Measurements from ENCODE around the gene WNK4. TPM values are rescaled to one million over a fixed set of nuclear protein-coding genes. Genes with fewer than 3 reads are reported as not detected.

Gene WNK4
- total and polyA plus RNA-seq, 10 of the 15 experiments (the other 5 are each of a cell fraction or from before 2014, with no cell fraction given): 0.06 to 0.29 (median 0.13) TPM; not detected in 5

- Histone ChIP-seq H3K9me3 (replicated peaks; ENCODE audit: control insufficient read depth, insufficient read depth, low read length) (no peaks in the 10 kb centered on the region; the same call in 2 of the 3 replicates), H3K4me1 (ENCODE audit: control insufficient read depth, insufficient read depth, low read length) (no peaks in the 10 kb centered on the region), H3K36me3 (ENCODE audit: control insufficient read depth in 2 of 2, insufficient read depth in 2 of 2, low read length in 1 of 2) (no peaks in the 10 kb centered on the region; a peak in 1 of 4 replicates), H3K27me3 (replicated peaks in 1 of 2; ENCODE audit: control insufficient read depth in 2 of 2, insufficient read depth in 2 of 2, low read length in 1 of 2) (peaks cover 7 to 15% of the 10 kb centered on the region in 2 experiments), H2AFZ (ENCODE audit: control insufficient read depth, low read depth, low read length) (no peak overlapping the region), H3K79me2 (ENCODE audit: control insufficient read depth, insufficient read depth, low read length) (no peaks in the 10 kb centered on the region), H3K4me3 (no peak overlapping the region), H3K9ac (ENCODE audit: control insufficient read depth, insufficient read depth, low read length) (no peak overlapping the region), H4K20me1 (ENCODE audit: control insufficient read depth, insufficient read depth) (no peaks in the 10 kb centered on the region), H3K27ac (ENCODE audit: control insufficient read depth, insufficient read depth) (no peak overlapping the region), H3K4me2 (ENCODE audit: control insufficient read depth, insufficient read depth) (no peak overlapping the region)
- ChIA-PET POLR2A (no interaction called here), CTCF (interaction anchor here (1.3 to 1.4 kb wide), 2 partner anchors 9 to 24 kb away, joined by 3 read pairs; no protein-coding TSS in a partner anchor), RAD21 (ENCODE audit: unreplicated experiment) (no interaction called here), SMC1A (ENCODE audit: uncharacterized antibody, unreplicated experiment) (interaction anchor here (1.4 kb wide), 1 partner anchor 10 kb away, joined by 3 read pairs; no protein-coding TSS in a partner anchor)
- in situ Hi-C loops (cut with MboI): no loop called here
- WGBS (ENCODE audit: insufficient coverage, insufficient replicate concordance, low lambda C conversion rate, missing lambda C conversion rate): 76% methylated on average over 11 of the region's 11 CpGs
- FAIRE-seq (no peak), ATAC-seq (no peak), DNase-seq (ENCODE audit: low read depth, low spot score) (no peak)
- TF ChIP-seq LARP7 (IDR thresholded peaks at IDR 0.05) (no peak), CREM (IDR thresholded peaks at IDR 0.05; ENCODE audit: low read depth) (no peak), SIN3A (IDR thresholded peaks at IDR 0.05; ENCODE audit: low read depth, low read length) (no peak), NR2C2 (IDR thresholded peaks at IDR 0.05; ENCODE audit: borderline replicate concordance, control insufficient read depth, insufficient read length, low read depth) (no peak), ZNF622 (IDR thresholded peaks at IDR 0.05) (no peak), POLR2AphosphoS2 (IDR thresholded peaks at IDR 0.05; ENCODE audit: low read depth, low read length) (no peak), SIX5 (IDR thresholded peaks at IDR 0.05; ENCODE audit: low read depth, low read length, severe bottlenecking) (no peak), MTA3 (IDR thresholded peaks at IDR 0.05; ENCODE audit: borderline replicate concordance, low read length) (no peak)
- no TSS peak for BruUV-seq (replicated peaks)
- intact Hi-C loops (cut with micrococcal nuclease; ENCODE audit: unreplicated experiment): no loop called here
These were observed 6.9 kb downstream of the WNK4 start for GRCh38 chr17:42787266-42787665.

DNA sequence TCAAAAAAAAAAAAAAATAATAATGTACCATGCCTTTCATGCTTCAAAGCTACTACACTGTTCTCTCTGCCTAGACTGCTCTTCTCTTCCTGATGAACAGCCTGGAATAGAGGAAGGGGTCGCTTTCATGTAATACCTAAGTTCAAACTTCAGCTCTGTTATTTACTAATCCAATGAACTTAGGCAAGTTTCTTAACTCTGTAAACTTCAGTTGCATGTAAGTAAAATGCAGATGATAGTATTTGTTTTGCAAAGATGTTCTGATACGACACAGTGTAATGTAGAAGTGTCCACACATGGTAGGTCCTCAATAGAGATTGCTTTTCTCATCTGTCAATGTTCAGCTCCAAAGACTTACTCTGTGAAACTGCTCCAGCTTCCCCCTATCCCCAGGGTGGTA lies 11.5 kb downstream of the WNK4 start:
- Histone ChIP-seq H3K4me1 (ENCODE audit: control insufficient read depth, insufficient read depth, low read length) (no peaks in the 10 kb centered on the region; the same call in 1 of the 2 replicates), H3K9me3 (replicated peaks; ENCODE audit: control insufficient read depth, insufficient read depth, low read length) (no peaks in the 10 kb centered on the region), H3K79me2 (ENCODE audit: control insufficient read depth, insufficient read depth, low read length) (no peaks in the 10 kb centered on the region), H3K4me2 (ENCODE audit: control insufficient read depth, insufficient read depth) (no peak overlapping the region), H3K4me3 (no peak overlapping the region), H4K20me1 (ENCODE audit: control insufficient read depth, insufficient read depth) (no peaks in the 10 kb centered on the region), H2AFZ (ENCODE audit: control insufficient read depth, low read depth, low read length) (no peak overlapping the region), H3K36me3 (ENCODE audit: control insufficient read depth in 2 of 2, insufficient read depth in 2 of 2, low read length in 1 of 2) (no peaks in the 10 kb centered on the region), H3K27me3 (replicated peaks in 1 of 2; ENCODE audit: control insufficient read depth in 2 of 2, insufficient read depth in 2 of 2, low read length in 1 of 2) (no peaks in the 10 kb centered on the region), H3K27ac (ENCODE audit: control insufficient read depth, insufficient read depth) (no peak overlapping the region), H3K9ac (ENCODE audit: control insufficient read depth, insufficient read depth, low read length) (no peak overlapping the region)
- intact Hi-C loops (cut with micrococcal nuclease; ENCODE audit: unreplicated experiment): no loop called here
- 47% methylated on average over 2 of the region's 2 CpGs for whole genome bisulfite sequencing (ENCODE audit: insufficient coverage, insufficient replicate concordance, low lambda C conversion rate, missing lambda C conversion rate)
- no peak for DNase-seq (ENCODE audit: low read depth, low spot score)
- ChIA-PET SMC1A (ENCODE audit: uncharacterized antibody, unreplicated experiment) (interaction anchor here (1.0 kb wide), 1 partner anchor 123 kb away, joined by 3 read pairs; no protein-coding TSS in a partner anchor), POLR2A (no interaction called here), RAD21 (ENCODE audit: unreplicated experiment) (no interaction called here), CTCF (interaction anchor here (0.6 to 0.7 kb wide), 2 partner anchors 41 to 724 kb away, joined by 3 read pairs; partner anchors contain the start of gene PSME3)
- no peak for FAIRE-seq
- no TSS peak for BruUV-seq (replicated peaks)
- in situ Hi-C loops (cut with MboI): no loop called here
- no peak for ATAC-seq
- TF ChIP-seq CHD1 (IDR thresholded peaks at IDR 0.05; ENCODE audit: low read depth, low read length): no peak
- TF ChIP-seq, protein P1, sequence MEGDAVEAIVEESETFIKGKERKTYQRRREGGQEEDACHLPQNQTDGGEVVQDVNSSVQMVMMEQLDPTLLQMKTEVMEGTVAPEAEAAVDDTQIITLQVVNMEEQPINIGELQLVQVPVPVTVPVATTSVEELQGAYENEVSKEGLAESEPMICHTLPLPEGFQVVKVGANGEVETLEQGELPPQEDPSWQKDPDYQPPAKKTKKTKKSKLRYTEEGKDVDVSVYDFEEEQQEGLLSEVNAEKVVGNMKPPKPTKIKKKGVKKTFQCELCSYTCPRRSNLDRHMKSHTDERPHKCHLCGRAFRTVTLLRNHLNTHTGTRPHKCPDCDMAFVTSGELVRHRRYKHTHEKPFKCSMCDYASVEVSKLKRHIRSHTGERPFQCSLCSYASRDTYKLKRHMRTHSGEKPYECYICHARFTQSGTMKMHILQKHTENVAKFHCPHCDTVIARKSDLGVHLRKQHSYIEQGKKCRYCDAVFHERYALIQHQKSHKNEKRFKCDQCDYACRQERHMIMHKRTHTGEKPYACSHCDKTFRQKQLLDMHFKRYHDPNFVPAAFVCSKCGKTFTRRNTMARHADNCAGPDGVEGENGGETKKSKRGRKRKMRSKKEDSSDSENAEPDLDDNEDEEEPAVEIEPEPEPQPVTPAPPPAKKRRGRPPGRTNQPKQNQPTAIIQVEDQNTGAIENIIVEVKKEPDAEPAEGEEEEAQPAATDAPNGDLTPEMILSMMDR (IDR thresholded peaks at IDR 0.05 in 2 of 3, conservative IDR thresholded peaks at IDR 0.05 in 1 of 3; ENCODE audit: control insufficient read depth in 2 of 3, extremely low read depth in 1 of 3, insufficient read depth in 1 of 3, low read depth in 3 of 3, low read length in 3 of 3): no peak
- no peak for TF ChIP-seq TAF1 (IDR thresholded peaks at IDR 0.05; ENCODE audit: borderline replicate concordance, low read depth, low read length)
- TF ChIP-seq NFYA (IDR thresholded peaks at IDR 0.05; ENCODE audit: borderline replicate concordance, low read depth, low read length): no peak
- no peak for TF ChIP-seq SRF (IDR thresholded peaks at IDR 0.05; ENCODE audit: low read depth in 2 of 2, low read length in 2 of 2)
- TF ChIP-seq PML (IDR thresholded peaks at IDR 0.05; ENCODE audit: low read length): no peak
- TF ChIP-seq BRCA1 (IDR thresholded peaks at IDR 0.05; ENCODE audit: low read depth, low read length): no peak
- no peak for TF ChIP-seq YBX1 (IDR thresholded peaks at IDR 0.05)
- TF ChIP-seq KDM1A (IDR thresholded peaks at IDR 0.05; ENCODE audit: borderline replicate concordance): no peak
- TF ChIP-seq ZNF24 (IDR thresholded peaks at IDR 0.05): no peak

Data from GM12878 (cell line).